DMS153 treated with DMSO at 0.1 percent for 48 hours (cell line): ENCODE data around the gene ARHGEF28.

Experiments
- DNase-seq: peaks from one replicate; lab custom pipeline; 2025; ENCODE audit not compliant: unreplicated experiment; lab: John Stamatoyannopoulos, UW

ARHGEF28 gene

GRCh38 chr5:73739650-73740049 lies 113.7 kb downstream of the ARHGEF28 start:
- DNase-seq: no peak

DNA sequence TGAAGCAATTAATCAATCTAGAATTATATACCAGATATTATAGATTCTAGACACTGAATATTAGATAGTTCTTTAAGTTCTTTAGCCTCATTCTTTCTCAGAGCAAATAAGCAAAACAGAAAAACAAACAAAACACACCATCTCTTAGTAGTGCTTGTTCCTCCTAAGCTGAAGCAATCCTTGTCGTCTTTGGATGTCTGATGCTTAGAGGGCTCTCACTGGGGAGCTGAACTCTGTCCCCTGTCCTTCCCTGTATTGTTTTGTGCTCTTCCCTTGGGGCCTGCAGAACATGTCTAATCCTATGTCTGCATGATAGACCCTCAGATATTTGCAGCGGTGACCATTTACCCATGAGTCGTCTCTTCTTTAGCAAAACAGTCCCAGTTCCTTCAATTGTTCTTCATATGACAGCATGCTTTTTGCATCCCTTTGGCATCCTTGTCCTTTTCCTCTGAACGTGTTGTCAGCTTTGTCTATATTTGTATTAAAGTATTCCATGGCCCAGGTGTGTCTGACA lies 114.3 kb downstream of the ARHGEF28 start:
- DNase-seq: no peak

DNA sequence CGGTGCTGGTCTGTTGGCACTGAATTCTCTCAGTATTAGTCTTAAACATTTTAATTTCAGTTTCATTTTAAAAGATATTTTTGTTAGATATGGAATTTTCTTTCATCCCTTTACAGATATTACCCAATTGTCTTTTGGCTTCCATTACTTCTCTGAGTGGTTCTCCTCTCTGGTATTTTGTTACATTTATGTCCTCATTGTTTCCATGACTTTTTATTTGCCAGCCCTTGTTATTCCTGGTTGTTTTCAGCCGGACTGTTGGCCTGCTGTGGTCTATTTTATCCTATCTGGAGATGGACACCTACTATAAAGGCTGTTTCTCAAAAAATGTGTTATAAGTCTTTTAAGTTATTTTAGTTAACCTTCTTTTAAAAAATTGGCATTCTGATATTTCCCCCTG lies 117.2 kb downstream of the ARHGEF28 start:
- DNase-seq: no peak

- no peak for DNase-seq
Measured at GRCh38 chr5:73745836-73746235, 119.8 kb downstream of the ARHGEF28 start.

DNA sequence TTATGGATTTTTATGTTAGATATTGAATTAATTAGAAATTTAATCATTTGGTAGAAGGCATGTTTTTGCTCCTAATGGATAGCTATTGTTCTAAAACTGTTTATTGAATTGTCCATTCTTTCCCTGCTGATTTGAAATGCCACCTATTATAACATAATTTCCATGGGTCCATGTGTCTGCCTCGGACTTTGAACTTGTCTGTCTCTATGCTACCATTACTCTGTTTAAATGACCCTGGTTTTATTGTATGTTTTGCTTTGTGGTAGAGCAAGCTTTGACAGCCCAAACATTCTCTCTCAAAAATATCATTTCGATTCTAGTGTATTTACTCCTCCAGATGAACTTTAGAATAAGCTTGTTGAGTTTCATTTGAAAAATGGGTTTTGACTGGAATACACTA lies 120.6 kb downstream of the ARHGEF28 start:
- no peak for DNase-seq

GRCh38 chr5:73747696-73748380 lies 121.8 kb downstream of the ARHGEF28 start:
- no peak for DNase-seq

DNA sequence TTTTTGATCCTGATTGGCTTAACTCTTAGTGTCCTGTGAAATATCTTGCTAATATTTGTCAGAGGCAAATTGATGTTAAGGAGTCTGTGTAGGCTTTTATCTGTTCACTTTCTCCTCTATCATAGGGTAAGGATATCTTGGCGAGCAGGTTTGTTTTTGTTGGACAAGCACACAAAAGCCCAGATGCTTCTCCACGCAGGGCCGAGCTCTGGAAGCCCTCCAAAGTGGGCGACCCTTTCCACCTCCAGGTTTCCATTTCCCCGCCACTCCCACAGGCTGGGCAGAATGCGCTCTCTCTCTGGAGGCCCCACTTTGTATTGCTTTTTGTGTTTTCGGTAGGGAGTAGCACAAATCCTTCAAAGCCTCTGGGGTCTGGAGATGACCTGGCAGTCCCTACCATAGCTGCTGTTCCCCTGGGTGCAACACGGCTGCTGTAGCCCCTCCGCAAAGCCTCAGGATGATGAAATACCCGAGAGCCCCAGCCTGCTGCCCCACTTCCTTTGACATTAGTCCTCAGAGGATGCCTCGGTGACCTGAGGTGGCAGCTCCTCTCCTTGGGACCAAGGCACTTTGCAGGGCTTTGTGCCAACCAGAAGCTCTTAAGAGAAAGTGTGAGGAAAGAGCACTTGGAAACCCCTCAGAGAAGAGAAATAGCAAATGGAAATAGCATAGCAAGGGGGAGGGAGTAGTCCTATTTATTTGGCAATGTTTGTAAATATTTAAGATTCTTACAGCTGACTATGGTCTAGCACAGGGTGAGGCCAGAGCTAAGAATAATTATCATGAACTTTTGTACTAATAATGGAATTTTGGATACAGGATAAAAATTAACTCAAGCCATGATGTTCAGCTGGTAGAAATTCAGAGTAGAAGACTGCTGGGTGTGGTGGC lies 122.8 kb downstream of the ARHGEF28 start:
- DNase-seq: no peak

DNA sequence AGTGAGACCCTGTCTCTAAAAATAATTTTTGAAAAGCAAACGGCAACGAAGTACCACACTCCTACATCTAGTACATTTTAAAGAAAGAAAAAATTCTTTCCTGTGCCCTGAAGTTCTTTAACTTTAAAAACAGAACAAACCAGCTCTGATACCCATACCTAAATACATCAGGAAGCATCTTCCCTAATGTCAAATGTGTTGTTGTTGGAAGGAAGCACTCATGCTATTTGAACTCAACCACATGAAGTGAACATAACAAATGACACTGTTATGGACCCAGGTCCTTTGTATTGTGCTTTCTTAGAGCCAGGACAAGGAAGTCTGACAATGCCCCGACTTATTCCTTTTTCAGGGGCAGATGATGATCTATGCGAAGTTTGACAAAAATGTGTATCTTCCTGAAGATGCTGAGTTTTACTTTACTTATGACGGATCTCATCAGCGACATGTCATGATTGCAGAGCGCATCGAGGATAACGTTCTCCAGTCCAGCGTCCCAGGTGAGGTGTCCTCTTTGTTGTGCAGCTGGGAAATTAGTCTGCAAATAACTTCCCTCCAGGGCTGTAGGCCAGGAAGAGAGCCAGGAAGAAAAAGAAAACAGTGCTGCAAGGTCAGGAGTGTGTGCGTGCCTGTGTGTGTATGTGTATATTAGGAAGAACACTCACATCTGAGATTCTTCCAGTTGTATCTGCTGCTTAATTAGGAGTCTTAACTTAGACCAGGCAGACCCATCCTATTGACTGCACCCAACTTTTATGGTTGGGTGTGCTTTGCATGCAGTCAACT lies 123.7 kb downstream of the ARHGEF28 start:
- DNase-seq: no peak

DNA sequence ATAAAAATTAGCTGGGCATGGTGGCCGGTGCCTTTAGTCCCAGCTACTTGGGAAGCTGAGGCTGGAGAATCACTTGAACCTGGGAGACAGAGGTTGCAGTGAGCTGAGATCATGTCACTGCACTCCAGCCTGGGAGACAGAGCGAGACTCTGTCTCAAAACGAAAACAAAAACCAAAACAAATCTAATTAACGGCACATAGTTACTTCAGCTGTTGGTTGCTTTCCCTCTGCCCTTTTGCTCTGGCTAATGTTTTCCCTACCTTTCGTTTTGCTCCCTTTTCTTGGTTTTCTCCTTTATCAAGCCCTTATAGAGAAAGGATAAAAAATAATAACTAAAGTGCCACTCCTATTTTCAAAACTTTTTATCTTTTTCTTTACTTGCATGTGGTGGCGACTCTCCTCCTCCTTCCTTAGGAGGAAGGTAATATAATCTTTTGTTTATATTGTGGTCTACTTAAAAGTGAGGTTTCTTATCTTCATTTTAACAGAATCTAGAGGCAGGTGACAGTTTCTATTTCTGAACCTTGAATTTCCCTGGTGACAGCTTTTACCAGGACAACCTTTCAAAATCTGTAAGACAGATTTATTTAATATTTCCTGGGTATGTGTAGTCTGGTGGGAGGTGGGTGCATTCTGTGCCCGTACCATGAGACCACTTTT lies 125.4 kb downstream of the ARHGEF28 start:
- DNase-seq: no peak

DNA sequence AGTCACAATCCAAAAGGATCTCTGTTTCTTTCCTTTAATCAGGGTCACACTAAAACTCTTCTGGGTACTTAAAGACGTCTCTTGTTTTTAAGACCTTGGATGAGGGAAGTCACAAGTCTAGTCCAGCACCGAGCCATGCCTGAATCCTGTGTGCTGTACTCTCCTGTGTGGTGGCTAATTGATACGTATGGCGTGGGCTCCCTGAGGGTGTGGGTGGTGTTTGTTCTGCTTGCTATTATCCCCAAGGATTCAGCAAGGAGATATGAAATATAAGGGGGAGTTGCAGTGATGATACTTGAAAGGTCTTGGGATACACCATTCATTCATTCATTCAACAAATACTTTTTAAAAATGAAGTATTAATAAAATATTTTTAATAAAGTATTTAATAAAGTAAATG lies 128.3 kb downstream of the ARHGEF28 start:
- DNase-seq: no peak

DNA sequence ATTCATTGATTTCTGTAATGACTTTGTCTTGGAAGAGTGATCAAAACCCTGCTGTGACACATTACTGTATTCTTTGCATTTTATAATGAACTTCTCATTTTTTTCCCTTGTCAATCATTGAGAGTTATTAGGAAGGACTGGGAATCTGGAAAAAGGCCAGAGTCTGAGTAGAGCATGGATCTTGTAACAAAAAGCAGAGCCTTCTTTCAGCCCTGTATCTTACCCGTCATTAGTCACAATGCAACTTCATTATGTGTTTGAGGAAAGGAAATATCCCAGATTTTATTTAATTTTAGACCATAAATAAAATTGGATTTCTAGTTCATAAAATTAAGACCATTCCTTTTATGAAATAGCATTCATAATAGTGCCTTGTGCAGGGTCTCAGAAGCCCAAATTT lies 131.4 kb downstream of the ARHGEF28 start:
- DNase-seq: no peak

DNA sequence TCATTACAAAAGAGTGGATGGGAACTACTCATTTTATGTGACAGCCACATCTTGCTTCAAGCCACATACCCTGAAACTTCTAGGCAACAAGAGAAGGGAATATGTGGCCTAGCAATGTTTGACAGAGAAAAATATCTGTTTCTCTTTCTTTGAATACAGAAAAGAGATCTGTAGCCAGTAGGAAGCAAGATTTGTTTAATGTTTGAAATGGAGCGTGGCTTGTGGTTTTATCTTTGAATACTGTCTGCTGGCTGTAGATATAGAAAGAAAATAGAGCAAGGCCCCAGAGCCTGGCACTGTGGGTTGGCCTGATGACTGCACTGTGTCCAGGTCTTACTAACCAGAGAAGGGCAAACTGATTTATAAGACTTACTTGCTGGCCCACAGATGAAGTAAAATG lies 133.8 kb downstream of the ARHGEF28 start:
- no peak for DNase-seq

DNA sequence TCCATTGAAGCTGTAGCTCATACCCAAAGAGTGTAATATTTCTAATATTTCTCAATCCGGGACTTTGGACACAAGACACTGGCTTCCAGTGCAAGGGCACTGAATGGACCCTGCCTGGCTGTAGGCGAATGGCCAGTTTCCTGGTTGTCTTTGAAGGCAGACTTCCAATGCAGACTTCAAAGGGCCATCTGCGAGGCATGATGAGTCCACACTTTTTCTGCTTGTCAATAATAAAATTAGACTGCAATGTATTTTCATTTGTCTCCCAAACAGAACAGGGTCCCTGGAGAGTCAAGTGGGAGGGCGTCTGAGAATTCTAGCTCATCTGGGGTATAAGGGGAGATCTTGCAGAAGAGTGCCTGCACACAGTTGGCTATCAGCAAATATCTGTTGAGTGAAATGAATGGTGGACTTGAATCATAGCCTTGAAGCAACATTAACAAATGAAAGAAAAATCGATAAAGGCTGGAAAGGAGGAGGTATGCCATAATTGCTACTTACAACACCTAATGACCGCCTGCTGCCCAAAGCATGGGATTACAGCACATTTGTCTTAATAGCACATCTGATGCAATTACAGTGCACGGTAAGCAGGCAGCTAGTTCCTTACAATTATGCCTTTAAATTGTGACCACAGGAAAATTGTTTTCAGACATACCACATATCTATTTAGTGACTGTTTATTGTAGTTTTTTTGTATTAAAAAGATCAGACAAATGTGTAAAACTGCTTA lies 137.5 kb downstream of the ARHGEF28 start:
- DNase-seq: no peak

DNA sequence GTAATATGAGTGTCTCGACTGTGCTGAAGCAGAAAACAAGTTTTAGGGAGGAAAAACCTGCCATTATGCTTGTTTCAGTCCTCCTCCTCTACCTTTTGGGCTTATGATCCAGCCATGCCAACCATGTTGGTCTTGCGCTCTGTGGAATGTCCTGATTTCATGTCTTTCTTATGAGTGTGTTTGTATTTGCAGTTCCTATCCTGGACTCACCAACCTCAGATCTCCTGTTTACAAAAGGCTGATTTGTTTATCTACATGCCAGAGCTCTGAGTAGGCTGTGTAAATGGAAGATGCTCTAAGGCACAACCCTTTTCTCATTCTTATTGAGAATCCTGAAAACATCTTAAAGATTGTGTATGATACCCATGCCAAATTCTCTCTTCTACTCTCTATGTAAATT lies 138.6 kb downstream of the ARHGEF28 start:
- DNase-seq: no peak

DNA sequence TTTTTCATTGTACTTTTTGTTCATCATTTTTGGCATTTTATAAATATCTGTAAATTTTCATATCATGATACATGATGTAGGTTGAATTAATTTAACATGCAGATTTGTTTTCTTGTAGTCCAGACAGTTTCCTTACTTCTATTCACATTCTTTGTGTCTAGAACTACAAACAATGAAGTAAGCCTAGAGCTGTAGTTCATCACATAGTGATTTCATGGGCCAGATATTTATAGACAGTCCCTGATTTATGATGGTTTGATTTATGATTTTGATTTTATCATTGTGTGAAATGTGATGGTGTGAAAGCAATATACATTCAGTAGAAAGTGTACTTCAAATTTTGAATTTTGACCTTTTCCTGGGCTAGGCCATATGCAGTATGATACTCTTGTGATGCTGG lies 139.0 kb downstream of the ARHGEF28 start:
- no peak for DNase-seq

- DNase-seq: no peak
Measured at GRCh38 chr5:73766902-73767301, 140.9 kb downstream of the ARHGEF28 start.

DNA sequence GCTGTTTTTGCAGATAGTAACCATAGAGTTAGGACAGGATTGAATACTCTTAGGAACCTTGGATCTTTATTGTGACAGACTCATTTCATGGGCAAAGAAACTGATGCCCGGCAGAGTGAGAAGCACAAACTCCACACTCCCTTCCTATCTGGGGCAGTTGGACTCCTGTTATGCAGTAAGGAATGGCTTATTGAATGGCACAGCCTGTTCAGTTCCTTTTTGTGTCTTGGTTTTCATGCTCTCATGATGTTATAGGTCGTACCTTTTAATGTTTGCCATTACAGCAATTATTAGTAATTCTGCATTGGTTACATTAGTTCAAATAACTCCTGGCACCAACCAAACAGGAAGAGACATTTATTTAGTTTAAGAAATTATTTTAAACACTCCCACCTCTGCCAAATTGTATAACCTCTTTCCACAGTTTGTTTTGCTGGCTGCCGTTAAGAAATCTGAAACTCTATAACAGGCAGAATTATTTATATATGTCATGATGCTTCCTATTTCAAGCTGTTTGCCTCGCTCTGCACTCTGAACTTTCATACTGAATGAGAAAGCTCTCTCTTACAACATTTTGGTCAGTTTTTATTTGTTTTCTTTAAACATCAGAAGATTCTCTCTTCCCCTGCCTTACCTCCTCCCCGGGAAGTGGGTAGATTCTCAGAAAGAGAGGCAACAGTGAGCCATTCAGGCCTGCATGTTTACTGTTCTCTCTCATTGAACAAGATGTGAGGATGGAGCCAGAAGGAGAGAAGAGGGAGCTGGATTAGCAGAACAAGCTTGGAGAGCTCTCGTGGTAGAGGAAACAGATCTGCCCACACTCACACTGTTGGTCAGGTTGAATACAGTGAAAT lies 144.4 kb downstream of the ARHGEF28 start:
- DNase-seq: no peak

GRCh38 chr5:73774924-73775323 lies 148.9 kb downstream of the ARHGEF28 start:
- DNase-seq: no peak

GRCh38 chr5:73776405-73776804 lies 150.4 kb downstream of the ARHGEF28 start:
- no peak for DNase-seq
